Gastroesophageal sphincter (tissue), 3 donors: ENCODE measurements around the gene A4GALT.

Source experiments
- POLR2A ChIP-seq, 2 donors: fragments of 450-650 bp; IDR thresholded peaks; one replicate each; pipeline ENCODE4 v1.6.1; 2017; ENCODE audit warnings: antibody characterized with exemption in 2 of 2, mild to moderate bottlenecking in 2 of 2, moderate library complexity in 1 of 2
- POLR2AphosphoS5 ChIP-seq: sonication (generic); formaldehyde crosslinking; IDR thresholded peaks from one replicate; pipeline ENCODE4 v1.6.1; 2017; ENCODE audit warnings: antibody characterized with exemption
- TF ChIP-seq, protein P1 (sequence below), 4 experiments: fragments of 200-600 bp in 2 of 4; fragments of 450-650 bp in 2 of 4; sonication (generic) in 1 of 4; IDR thresholded peaks; one replicate each; pipeline ENCODE4 v1.5.1; 2017 to 2019; ENCODE audit warnings: antibody characterized with exemption in 4 of 4, mild to moderate bottlenecking in 2 of 4, moderate library complexity in 2 of 4

DNA sequence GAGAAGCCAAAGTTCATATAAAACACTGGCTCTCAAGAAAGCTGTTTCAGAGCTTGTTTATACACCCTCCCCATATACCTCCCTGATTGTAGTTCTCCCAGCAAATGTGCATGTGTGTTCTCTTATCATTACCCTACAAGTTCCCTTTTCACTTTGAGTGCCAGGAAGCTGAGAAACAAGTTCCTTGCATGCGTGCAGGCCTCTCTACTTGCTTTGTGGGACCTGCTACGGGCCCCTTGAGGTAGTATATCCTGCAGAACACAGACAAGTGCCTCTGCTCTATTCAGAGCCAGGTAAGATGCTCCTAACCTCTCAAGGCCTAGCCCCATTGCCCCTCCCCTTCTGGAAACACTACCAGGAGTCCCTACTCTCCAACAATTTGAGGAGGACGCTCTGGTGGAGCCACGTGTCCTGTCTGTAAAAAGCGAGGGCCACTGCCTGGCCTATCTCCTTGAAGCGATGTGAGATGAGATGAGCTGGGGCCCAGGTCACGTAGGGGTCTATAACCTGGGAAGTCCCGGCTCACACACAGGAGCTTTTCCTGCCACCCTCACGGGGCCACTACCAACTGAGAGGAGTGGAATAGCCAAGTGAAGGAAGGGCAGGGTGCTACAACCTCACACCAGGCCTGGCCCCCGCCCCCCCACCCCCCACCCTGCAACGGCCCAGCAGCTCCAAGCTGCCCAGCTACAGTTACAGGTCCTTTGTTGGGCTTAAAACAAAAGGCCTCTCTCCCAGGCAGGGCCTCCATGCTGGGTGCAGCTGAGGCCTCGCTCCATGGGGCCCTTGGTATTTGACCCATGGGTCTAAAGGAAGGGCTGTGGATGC, 77.7 kb downstream of the A4GALT start:
- TF ChIP-seq, protein P1, sequence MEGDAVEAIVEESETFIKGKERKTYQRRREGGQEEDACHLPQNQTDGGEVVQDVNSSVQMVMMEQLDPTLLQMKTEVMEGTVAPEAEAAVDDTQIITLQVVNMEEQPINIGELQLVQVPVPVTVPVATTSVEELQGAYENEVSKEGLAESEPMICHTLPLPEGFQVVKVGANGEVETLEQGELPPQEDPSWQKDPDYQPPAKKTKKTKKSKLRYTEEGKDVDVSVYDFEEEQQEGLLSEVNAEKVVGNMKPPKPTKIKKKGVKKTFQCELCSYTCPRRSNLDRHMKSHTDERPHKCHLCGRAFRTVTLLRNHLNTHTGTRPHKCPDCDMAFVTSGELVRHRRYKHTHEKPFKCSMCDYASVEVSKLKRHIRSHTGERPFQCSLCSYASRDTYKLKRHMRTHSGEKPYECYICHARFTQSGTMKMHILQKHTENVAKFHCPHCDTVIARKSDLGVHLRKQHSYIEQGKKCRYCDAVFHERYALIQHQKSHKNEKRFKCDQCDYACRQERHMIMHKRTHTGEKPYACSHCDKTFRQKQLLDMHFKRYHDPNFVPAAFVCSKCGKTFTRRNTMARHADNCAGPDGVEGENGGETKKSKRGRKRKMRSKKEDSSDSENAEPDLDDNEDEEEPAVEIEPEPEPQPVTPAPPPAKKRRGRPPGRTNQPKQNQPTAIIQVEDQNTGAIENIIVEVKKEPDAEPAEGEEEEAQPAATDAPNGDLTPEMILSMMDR (IDR thresholded peaks at IDR 0.05): no peak
- TF ChIP-seq POLR2A (IDR thresholded peaks at IDR 0.05) (no peak), POLR2AphosphoS5 (no peak)
